Effector memory CD4-positive, alpha-beta T cell (primary cell): ENCODE results near the gene NDUFA9.

Source experiments
- DNase-seq, 3 donors: peaks; one replicate each; pipeline ENCODE4 v3.0.0-alpha.2; 2020
- H3K27ac ChIP-seq: 2 replicates; pipeline ENCODE4 v1.7.0; 2013; ENCODE audit warnings: mild to moderate bottlenecking, low read length, moderate library complexity; ENCODE audit not compliant: insufficient read depth, poor library complexity, severe bottlenecking
- H3K27me3 ChIP-seq: replicated peaks from 2 replicates; pipeline ENCODE4 v1.7.0; 2013; ENCODE audit warnings: mild to moderate bottlenecking, low read length; ENCODE audit not compliant: insufficient read depth, control insufficient read depth, poor library complexity, severe bottlenecking
- H3K36me3 ChIP-seq: 2 replicates; pipeline ENCODE4 v1.7.0; 2013; ENCODE audit warnings: mild to moderate bottlenecking, low read length, moderate library complexity; ENCODE audit not compliant: control insufficient read depth, insufficient read depth
- H3K4me1 ChIP-seq: 2 replicates; pipeline ENCODE4 v1.7.0; 2013; ENCODE audit warnings: low read length, mild to moderate bottlenecking; ENCODE audit not compliant: control insufficient read depth, insufficient read depth, poor library complexity, severe bottlenecking
- H3K4me3 ChIP-seq: 2 replicates; pipeline ENCODE4 v1.7.0; 2013; ENCODE audit warnings: low read length, low read depth, mild to moderate bottlenecking; ENCODE audit not compliant: insufficient read depth, poor library complexity, severe bottlenecking
- H3K9me3 ChIP-seq: 2 replicates; pipeline ENCODE4 v1.7.0; 2013; ENCODE audit warnings: mild to moderate bottlenecking, low read length, moderate library complexity; ENCODE audit not compliant: control insufficient read depth
- total RNA-seq, 3 donors: gene quantifications; one replicate each; lab custom pipeline; 2026; lab: John Stamatoyannopoulos, UW

Gene NDUFA9
- 8.0 to 11.8 (median 8.9) reads per million in 3 donors for total RNA-seq

DNA sequence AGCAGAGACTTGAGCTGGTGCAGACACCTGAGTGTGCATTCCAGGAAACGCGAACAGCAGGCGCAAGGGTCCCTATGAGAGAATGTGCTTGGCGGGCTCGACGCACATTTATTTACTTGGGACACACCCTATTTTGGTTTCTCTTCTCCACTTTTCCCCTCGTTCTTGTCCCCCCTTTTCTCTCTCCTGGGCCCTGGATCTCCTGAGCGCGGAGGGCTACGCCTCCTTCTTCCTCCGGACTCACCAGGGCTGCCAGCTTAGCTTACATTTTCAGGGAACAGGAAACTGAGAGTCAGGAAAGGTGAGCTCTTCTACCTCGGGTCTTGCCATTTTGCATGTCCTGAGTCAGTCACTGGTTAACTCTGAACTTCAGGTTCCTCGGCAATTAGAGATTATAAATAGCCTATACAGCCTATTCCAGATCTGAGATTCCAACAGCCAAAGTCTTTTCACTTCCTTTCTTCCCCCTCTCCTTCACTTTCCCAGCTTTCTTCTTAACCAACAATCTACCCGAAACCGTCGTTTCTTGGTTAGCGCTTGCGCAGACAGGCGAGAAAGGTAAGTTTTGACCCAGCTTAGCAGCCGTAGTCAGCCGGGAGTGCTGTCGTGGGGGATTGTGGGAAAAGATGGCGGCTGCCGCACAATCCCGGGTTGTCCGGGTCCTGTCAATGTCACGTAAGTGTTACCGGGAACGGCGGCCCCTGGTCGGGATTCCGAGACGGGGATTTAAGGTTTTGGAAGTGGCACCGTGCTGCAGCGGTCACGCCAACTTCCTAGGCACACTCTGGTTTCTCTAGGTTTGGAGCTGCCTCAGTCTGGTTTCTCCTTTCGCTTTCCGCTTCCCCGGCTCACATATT is at the start of gene NDUFA9, which contains the start of gene AKAP3:
TSS of gene NDUFA9 (plus strand) at position 614 of the 857 bp plus-strand sequence. CDS start at position 627, 13 bp downstream.
TSS of gene AKAP3 (minus strand) at position 551 of the 857 bp plus-strand sequence. CDS start 10,855 bp downstream, outside the sequence.
- H3K27ac ChIP-seq, result peak within 1 kb of the TSS; percentile 73
- H3K4me1 ChIP-seq, result peaks cover 15% of the 10 kb centered on the region
- no peaks in the 10 kb centered on the region for H3K36me3 ChIP-seq
- H3K4me3 ChIP-seq, result peak within 1 kb of the TSS; percentile 87
- H3K27me3 ChIP-seq, result no peaks in the 10 kb centered on the region
- H3K9me3 ChIP-seq, result no peaks in the 10 kb centered on the region
- DNase-seq, result peak; percentile 54 to 66 (median 65)

DNA sequence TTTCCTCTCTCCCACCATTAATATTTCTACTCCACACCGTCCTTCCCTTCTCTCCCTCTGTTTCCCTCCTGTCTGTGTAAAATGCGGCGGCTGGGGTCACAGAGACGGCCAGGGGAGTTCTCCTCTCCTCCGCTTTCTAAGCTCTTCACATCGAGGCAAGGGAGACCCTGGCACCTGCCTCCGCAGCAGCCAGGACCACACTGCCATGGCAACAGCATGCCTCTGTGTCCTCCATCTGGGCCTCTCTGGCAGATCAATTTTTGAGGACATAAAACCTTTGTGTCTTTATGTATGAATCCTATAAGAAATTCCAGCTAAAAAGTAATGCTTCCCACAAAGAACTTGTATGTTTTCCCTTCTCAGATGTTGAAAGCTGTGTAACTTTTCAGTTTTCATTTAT is 45.5 kb upstream of the NDUFA9 start:
- H3K4me1 ChIP-seq, result no peaks in the 10 kb centered on the region
- H3K27me3 ChIP-seq, result no peaks in the 10 kb centered on the region
- DNase-seq, result no peak
- H3K4me3 ChIP-seq, result no peak overlapping the region
- H3K9me3 ChIP-seq, result no peaks in the 10 kb centered on the region
- no peaks in the 10 kb centered on the region for H3K36me3 ChIP-seq
- no peak overlapping the region for H3K27ac ChIP-seq

DNA sequence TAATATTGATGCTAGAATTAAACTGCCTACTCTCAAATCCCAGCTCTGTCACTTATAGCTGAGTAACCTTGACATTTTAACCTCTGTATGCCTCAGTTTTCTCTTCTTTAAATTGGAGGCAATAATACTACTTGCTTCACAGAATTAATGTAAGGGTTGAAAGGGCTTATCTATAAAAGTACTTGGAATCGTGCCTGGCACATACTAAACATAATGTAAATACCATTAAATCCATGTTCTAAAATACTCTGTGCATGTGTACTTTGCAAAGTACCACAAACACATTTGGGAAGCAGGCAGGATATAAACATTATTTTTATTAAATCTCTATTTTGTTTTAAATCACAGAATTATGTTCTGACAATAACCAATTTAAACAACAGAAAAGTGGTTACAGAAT is 45.0 kb upstream of the NDUFA9 start:
- no peak overlapping the region for H3K27ac ChIP-seq
- H3K4me3 ChIP-seq, result no peak overlapping the region
- H3K36me3 ChIP-seq, result no peaks in the 10 kb centered on the region
- H3K4me1 ChIP-seq, result no peaks in the 10 kb centered on the region
- no peaks in the 10 kb centered on the region for H3K27me3 ChIP-seq
- DNase-seq, result no peak
- no peaks in the 10 kb centered on the region for H3K9me3 ChIP-seq

DNA sequence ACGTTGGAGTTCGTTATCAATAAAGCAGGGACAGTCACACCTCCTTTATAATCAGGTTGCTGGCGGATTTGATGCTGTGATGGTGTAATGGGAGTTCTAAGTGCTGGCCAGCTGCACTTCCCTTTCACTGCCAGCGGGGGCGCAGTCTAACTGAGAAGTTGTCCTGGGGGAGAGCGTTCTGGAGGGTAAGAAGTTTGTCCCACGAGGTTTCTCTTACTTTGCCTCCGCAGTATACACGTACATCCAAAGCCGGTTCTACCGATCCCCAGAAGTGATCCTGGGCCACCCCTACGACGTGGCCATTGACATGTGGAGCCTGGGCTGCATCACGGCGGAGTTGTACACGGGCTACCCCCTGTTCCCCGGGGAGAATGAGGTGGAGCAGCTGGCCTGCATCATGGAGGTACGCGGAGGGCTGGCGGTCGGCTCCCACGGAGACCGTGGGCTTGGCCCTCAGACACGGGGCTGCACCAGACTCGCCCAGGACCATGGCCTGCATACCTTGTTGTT is 44.2 kb upstream of the NDUFA9 start:
- no peaks in the 10 kb centered on the region for H3K4me1 ChIP-seq
- no peaks in the 10 kb centered on the region for H3K36me3 ChIP-seq
- H3K27ac ChIP-seq, result peak overlapping the region; percentile 63
- DNase-seq, result peak; percentile 35 to 62 (median 47)
- no peaks in the 10 kb centered on the region for H3K27me3 ChIP-seq
- peak overlapping the region; percentile 96 for H3K4me3 ChIP-seq
- H3K9me3 ChIP-seq, result no peaks in the 10 kb centered on the region

DNA sequence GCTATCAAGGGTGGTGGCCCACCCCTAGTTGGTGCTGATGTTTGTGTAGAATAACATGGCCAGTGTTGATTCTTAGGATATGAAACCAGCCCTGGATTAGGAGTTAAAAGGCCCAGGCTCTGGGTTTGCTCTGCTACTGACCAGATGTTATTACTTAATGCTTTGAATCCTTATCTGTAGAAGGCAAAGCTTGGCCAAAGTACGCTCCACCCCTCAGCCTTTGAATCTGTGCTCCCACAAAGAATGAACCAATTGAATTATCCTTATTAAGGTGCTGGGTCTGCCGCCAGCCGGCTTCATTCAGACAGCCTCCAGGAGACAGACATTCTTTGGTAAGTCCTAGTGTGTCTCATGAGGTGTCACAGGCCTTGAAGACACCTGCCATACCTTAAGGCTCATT is 41.9 kb upstream of the NDUFA9 start:
- H3K27ac ChIP-seq, result no peak overlapping the region
- no peaks in the 10 kb centered on the region for H3K4me1 ChIP-seq
- no peak overlapping the region for H3K4me3 ChIP-seq

DNA sequence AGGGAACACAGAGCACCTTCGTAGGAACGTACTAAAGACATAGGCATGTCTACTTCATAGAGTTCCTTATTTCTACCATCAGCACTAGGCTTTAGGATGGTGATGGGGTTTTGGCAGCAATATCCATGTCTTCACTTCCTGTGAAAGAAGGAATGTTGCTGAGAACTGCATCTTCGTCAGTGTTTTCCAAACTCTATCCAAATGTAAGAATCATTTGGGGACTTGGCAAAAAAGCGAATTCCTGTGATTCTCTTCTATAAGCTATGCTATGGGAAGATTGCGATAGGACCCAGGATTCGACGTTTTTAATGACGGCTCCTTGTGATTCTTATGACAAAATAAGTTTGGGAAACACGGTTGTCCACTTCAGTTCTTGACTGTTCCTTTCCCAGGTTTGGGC is 39.8 kb upstream of the NDUFA9 start:
- Histone ChIP-seq H3K4me3 (no peak overlapping the region), H3K9me3 (no peaks in the 10 kb centered on the region), H3K4me1 (no peaks in the 10 kb centered on the region), H3K27ac (no peak overlapping the region), H3K36me3 (peaks cover 32% of the 10 kb centered on the region), H3K27me3 (no peaks in the 10 kb centered on the region)
- DNase-seq, result no peak

More for the DNA sequence above, 41.9 kb upstream of the NDUFA9 start:
- peaks cover 17% of the 10 kb centered on the region for H3K36me3 ChIP-seq
- no peaks in the 10 kb centered on the region for H3K27me3 ChIP-seq
- no peaks in the 10 kb centered on the region for H3K9me3 ChIP-seq
- no peak for DNase-seq

DNA sequence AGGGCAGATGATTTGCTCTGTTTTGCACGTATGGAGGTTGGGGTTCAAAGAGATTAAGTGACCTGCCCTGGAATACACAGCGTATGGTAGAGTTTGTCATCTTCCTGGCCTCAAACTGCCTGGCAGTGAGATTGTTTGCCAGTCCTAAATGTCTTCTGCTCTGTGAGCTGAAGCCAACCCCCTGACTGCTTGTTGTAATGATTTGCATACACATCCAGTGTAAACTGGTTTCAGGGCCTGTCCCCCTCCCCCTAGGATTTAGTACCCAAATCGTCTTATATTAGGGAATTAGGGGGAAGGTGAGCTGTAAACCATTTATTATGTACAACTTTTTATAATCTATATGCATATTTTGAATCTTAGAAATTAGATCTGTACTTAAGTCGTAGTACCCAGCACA is 38.4 kb upstream of the NDUFA9 start:
- peaks cover 45% of the 10 kb centered on the region for H3K36me3 ChIP-seq
- no peak for DNase-seq

DNA sequence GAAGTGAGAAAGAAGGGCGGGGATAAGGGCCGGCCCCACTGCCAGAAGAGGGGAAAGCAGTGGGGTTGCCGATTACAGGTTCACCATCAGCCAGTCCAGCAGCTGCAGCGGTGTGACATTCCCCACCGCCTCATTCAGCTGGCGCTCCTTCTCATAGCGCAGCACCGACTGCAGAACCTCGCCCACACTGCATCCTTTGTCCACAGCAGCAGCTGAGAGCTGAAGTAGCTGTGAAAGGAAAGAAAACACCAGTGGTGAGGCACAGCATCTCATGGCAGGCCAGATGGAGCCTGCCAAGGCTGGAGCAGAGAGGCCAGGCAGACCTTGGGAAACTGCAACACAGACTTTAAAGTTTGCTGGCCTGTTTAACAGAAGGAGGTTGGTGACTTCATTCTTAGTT is 33.2 kb upstream of the NDUFA9 start:
- no peak overlapping the region for H3K4me3 ChIP-seq
- H3K4me1 ChIP-seq, result no peaks in the 10 kb centered on the region
- no peaks in the 10 kb centered on the region for H3K9me3 ChIP-seq
- DNase-seq, result no peak
- H3K36me3 ChIP-seq, result peaks cover 38% of the 10 kb centered on the region
- H3K27ac ChIP-seq, result no peak overlapping the region
- no peaks in the 10 kb centered on the region for H3K27me3 ChIP-seq

More for the DNA sequence above, 38.4 kb upstream of the NDUFA9 start:
- Histone ChIP-seq H3K27me3 (no peaks in the 10 kb centered on the region), H3K27ac (no peak overlapping the region), H3K9me3 (no peaks in the 10 kb centered on the region), H3K4me3 (no peak overlapping the region), H3K4me1 (no peaks in the 10 kb centered on the region)

DNA sequence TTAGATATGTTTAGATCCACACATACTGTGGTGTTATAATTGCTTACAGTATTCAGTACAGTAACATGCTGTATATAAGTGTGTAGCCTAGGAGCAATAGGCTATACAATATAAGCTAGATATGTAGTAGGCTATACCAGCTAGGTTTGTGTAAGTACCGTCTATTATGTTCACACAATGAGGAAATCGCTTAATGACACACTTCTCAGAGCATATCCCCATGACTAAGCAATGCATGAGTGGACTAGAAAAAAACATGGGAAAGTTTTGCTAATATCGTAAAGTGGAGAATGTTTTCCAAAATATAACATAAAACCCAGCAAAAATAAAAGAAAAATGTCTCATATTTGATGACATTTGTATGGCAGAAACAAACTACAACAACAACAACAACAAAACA is 27.4 kb upstream of the NDUFA9 start:
- Histone ChIP-seq H3K9me3 (no peaks in the 10 kb centered on the region), H3K4me1 (no peaks in the 10 kb centered on the region)

DNA sequence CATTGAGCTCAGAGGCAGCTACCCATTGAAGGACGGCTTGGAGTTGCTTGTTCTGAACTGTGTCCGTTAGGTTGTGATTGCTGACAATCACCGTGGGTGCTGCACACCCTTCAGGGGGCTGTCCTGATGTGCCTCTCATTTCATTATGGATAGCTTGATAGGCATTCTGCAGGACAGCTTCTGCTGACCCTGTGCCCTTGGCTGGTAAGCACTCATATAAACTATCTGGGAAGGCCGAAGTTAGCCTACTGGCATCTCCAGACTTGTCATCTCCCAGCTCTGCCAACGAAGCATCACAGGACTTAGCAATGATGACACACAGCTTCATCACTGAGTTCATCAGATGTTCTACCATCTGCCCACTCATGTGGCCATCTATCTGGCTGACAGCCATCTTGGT is 22.4 kb upstream of the NDUFA9 start:
- Histone ChIP-seq H3K27me3 (no peaks in the 10 kb centered on the region), H3K9me3 (no peaks in the 10 kb centered on the region), H3K4me3 (no peak overlapping the region), H3K27ac (no peak overlapping the region), H3K36me3 (no peaks in the 10 kb centered on the region), H3K4me1 (no peaks in the 10 kb centered on the region)
- no peak for DNase-seq

More for the DNA sequence above, 27.4 kb upstream of the NDUFA9 start:
- Histone ChIP-seq H3K4me3 (no peak overlapping the region), H3K36me3 (no peaks in the 10 kb centered on the region), H3K27ac (no peak overlapping the region), H3K27me3 (no peaks in the 10 kb centered on the region)
- DNase-seq, result no peak
